GM21786 (cell line): ENCODE measurements around the gene ZNF438.

Experiments
- ATAC-seq: cut with Tn5 transposase; IDR thresholded peaks from one replicate; pipeline ENCODE4 v1.9.1; 2021; ENCODE audit not compliant: unreplicated experiment

The ZNF438 gene

GRCh38 chr10:31013331-31013730 lies 18.3 kb downstream of the ZNF438 start:
- no peak for ATAC-seq

DNA sequence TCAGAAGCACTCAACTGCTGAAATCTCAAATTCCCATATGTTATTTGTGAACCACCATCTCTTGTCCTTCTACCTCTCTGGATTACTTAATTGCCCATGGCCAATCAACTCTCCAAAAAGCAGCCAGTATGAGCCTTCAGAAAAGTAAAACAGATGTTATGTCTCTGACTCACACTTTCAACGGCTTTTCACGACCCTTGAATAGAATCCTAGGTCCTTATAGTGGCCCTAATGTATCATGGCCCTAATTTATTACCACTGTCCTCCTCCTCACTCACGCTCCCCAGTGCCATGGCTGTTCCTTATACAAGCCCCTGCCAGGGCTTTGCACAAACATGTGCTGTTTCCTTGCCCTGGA lies 20.0 kb downstream of the ZNF438 start:
- ATAC-seq, result no peak

DNA sequence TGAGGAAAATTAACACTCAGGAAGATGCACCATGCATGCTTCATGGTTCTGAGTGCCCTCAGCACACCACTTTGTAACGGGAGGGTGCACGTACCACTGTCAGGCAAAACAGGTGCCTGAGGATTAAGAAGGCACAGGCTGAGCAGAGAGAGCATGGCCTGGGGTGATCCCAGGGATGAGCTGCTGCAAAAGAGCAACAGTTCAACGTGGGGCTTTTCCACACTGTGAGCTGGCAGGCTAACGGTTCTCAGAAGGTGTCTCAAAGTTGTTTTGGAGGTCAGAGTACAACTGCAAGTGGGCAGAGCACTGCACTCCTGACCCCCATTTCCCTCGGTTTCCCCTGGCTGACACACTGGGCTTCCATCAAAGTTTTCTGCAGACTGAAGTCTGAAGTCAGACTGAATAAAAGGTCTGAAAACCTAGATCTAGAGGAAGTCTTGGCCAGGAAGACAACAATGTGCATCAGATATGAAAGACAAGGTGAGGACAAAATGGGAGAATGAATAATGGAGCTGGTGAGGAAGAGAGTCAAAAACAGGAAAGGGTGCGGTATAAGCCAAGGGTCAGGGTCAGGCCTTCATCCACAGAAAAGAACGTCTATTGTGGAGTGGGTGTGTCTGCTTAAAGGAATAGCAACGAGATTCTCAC lies 20.5 kb downstream of the ZNF438 start:
- ATAC-seq, result no peak

DNA sequence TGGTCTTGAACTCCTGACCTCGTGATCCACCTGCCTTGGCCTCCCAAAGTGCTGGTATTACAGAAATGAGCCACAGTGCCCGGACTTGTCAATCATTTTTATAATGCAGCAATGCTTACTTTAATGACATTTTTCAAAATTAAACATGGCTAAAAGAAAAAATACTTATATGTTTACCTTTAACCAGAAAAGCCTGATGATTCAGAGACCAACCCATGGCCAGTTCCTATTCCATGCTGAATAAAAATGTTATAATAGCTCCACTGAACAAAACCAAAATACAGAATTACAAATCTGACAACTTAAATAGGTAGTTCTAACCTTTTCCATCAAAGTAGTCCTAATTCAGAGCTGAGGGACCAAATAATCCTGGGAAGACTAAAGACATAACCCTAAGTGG lies 21.6 kb downstream of the ZNF438 start:
- ATAC-seq, result no peak

DNA sequence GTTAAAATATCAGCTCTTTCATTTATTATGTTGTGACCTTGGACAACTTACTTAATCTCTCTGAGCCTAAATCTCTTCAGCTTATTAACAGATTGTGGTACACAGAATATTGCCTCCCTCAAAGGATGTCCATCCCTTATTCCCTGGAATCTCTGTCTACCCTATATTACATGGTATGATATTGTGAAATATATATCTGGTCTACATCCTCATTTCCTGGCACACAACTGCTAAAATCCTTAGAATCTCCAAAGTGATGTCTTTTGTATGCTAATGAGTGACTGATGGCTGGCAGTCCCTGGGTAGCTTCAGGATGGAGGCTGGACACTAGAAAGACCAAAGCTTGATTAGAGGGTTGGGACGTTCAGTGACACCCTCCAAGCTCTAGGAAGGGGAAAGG lies 25.8 kb downstream of the ZNF438 start:
- no peak for ATAC-seq

DNA sequence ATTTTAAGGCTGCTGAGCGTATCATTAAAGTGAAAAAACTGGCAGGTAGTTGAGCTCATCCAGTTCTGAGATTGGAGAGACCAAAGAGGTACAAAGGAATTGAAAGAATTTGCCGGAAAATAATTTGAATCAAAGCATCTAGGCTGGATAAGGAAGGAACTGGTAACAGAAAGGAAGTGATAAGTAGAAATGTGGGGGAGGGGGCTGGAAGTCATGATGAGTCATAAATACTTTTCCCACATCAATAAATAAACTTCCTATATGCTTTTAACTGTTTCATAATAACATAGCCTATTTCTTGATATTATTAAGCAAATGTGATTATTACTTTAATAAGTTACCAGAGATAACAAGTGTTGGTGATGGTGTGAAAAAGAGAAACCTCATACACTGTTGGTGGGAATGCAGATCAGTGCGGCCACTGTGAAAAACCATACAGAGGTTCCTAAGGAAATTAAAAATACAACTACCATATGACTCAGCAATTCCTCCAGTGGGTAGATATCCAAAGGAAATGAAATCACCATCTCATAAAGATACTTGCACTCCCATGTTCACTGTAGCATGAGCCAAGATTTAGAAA lies 27.0 kb downstream of the ZNF438 start:
- ATAC-seq, result no peak

GRCh38 chr10:31001740-31002139 lies 29.9 kb downstream of the ZNF438 start:
- no peak for ATAC-seq

GRCh38 chr10:31000867-31001266 lies 30.8 kb downstream of the ZNF438 start:
- ATAC-seq, result no peak

DNA sequence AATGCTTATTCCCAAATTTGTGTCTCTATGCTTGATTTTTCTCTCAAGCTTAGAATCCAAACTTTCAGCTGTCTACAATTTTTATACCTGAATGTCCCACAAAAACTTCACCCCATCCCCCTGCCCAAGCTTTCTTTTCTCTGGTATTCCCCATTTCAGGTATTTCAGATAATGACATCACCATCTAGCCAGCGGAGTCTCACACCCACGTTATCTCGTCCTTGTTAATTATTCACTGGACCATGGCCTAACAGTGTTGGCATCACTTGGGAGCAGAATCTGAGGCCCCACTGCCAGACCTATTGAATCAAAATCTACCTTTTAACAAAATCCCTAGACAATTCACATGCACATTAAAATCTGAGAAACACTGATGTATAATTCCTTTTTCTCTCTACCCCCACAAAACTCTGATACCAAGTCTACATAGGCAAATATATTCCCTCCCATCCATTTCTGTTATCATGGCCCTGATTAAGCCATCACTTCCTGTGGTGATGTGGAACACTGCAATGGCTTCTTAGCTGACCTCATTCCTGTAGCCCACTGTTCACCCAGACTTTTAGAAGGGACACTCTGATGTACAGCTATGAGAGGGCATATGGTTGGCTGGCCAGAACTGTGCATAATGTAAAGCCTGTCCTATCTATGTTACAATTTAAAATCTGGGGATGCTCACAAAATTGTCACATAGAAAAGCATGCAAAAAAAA lies 31.4 kb downstream of the ZNF438 start:
- ATAC-seq, result no peak

GRCh38 chr10:30999070-30999712 lies 32.5 kb downstream of the ZNF438 start:
- no peak for ATAC-seq

DNA sequence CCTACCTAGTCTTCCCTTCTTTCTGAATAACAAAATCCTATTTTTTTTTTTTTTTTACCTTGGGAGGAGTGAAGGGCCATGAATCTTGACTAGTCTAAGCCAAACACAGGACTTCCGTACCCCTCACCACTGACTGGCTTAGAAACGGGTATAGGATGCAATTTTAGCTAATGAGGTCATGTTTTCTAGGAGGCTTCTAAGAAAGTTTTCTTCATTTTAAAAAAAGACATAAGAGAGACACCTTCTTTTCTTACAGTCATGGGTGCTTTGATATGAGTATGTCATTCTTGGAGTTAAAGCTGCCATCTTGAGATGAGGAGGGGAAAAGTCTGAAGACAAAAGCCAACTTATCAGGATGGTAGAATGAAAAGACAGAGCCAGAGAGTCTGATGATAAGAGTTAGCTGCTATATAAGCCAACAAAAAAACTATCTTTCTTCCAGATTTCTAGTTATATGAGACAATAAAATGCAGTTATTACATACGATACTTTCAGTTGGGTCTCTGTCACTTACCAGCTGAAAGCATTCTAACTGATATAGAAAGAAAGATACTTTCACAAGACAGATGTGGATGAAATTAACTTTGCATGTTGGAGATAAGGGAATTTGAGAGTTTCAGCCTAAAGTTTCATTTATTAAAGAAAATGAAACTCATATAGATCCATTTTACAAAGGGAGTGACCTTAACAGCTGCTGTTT lies 34.0 kb downstream of the ZNF438 start:
- ATAC-seq, result no peak

GRCh38 chr10:30996481-30997005 lies 35.1 kb downstream of the ZNF438 start:
- ATAC-seq, result no peak

DNA sequence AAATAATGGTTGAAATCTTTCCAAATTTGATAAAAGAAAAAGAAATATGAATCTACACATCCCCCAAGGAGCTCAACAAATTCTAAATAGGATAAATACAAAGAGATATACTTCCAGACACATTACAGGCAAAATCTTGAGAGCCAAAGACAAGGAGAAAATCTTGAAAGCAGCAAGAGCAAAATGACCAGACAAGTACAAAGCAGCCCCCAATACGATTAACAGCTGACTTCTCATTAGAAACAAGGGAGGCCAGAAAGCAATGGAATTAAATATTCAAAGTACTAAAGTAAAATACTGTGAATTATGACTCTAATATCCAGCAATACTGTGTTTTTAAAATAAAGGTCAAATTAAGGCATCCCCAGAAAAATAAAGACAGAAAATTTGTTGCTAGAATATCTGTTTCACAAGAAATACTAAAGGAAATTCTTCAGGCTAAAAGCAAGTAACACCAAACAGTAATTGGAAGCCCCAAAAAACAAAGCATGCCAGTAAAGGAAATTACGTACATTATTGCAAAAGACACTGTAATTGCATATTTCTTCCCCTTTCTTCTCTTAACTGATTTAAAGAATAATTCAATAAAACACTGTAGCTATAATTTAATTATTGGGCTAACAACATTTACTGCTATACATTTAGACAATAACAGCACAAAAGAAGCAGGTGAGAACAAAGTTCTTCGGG lies 36.4 kb downstream of the ZNF438 start:
- no peak for ATAC-seq

DNA sequence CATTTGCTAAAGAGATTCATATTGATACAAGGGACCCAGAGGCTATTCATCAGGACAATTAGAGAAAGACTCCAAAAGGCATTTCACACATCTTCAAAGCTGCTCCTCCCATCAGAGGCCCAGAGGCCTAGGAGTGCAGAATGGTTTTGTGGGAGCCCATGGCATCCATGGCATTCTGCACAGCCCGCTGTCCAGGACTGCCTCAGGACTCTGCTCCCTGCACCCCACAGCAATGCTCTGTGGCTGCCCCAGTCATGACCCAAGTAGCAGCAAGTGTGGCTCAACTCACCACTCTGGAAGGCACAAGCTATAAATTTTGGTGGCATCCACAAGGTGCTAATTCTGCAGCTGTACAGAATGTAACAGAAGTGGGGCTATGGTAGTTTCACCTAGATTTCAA lies 38.5 kb downstream of the ZNF438 start:
- ATAC-seq, result no peak

DNA sequence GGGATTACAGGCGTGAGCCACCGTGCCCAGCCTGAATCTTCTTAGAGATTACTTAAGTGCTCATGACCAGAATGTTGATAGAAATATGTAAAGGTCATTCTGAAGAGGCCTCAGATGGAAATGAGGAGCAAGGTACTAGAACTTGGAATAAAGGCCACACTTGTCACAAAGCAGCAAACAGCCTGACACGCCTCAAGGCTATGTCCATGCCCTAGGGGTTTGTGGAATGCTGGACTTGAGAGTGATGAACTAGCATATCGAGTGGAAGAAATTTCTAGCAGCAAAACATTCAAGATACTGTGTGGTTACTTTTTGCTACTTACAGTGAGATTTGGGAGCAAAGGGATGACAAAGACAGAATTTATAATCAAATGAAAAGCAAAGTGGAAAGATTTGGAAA lies 39.0 kb downstream of the ZNF438 start:
- no peak for ATAC-seq

DNA sequence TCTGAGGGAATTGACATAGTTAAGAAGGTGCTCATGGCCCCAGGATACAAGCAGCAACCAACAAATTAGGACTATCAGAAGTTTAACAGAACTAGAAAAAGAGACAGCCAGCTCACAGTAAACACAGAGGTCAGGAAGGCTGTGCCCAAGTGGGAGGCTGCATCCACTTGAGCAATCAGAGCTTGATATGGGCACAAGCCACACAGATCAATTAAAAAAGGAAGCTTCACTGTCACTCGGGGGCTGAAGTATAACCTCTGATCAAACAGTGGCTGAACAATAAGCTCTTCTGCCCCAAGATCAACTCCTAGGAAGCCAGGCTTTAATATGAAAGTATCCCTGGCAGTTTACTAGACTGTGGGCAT lies 40.0 kb downstream of the ZNF438 start:
- no peak for ATAC-seq

- no peak for ATAC-seq
Measured at GRCh38 chr10:30990971-30991646, 40.6 kb downstream of the ZNF438 start.

GRCh38 chr10:30990351-30990750 lies 41.3 kb downstream of the ZNF438 start:
- no peak for ATAC-seq

DNA sequence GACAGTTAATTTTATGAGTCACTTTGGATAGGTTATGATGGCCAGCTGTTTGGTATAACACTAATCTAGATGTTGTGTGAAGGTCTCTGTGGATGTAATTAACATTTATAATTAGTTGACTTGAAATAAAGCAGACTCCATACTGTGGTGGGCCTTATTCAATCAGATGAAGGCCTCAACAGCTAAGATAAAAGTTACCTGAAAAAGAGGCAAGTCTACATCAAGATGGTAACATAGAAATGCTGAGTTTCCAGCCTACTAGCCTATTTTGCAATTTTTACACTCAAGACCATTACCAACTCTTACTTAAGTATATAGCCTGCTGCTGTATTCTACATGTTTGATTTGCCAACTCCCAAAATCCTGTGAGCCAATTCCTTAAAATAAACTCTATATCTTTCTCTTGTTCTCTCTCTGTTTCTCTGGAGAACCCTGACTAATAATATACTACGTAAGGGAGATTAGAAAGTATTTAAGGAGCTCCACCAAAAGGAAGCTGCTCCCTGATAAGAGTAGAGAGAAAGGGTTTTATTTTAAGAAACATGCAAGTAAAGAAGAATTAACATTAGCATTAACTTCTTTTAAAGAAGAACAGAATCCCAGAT lies 42.7 kb downstream of the ZNF438 start:
- no peak for ATAC-seq

GRCh38 chr10:30987463-30987862 lies 44.2 kb downstream of the ZNF438 start:
- ATAC-seq, result no peak
